Measurements from ENCODE around the gene ARL4D.

GRCh38 chr17:43377056-43377810, 21.6 kb upstream of the ARL4D start:
- TF ChIP-seq CTCF (IDR thresholded peaks at IDR 0.05): no peak
- no peak for TF ChIP-seq POLR2AphosphoS5 (IDR thresholded peaks at IDR 0.05)
